DMS114 treated with DMSO at 0.1 percent for 48 hours (cell line): ENCODE results near the gene KIAA0319L.

Experiments used
- DNase-seq: peaks from one replicate; lab custom pipeline; 2025; ENCODE audit not compliant: unreplicated experiment; lab: John Stamatoyannopoulos, UW

KIAA0319L gene

DNA sequence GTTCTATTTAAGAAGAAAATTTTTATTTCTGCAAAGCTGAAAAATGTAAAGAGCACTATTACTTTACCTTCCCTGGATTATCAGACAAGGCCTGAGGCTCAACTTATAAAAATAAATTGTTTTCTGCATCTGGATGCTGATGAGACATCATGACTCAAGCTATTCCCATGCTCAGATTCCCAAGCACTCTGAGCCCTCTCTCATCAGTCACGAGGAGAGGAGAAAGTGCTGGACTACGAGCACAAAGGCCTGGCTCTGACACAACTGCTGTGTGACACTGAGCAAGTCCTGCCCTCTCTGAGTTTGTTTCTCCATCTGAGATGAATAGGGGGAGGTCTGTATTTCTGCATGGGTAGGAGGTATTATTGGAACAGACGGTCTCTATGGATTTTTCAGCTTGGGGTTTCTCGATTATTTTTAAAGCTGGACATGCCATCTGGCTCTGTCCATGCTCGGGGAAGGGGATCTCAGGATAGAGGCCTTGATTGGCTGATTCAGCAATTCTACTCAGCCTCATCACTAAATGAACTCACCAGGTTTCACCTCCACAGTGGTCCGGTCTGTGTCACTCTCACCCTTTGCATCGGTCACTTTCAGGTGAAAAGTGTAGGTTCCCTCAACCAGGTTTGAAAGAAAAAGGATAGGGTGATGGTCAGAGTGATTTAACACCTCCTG, 107.7 kb downstream of the KIAA0319L start:
- no peak for DNase-seq

- no peak for DNase-seq
Measured at GRCh38 chr1:35448344-35448801, 108.8 kb downstream of the KIAA0319L start.

DNA sequence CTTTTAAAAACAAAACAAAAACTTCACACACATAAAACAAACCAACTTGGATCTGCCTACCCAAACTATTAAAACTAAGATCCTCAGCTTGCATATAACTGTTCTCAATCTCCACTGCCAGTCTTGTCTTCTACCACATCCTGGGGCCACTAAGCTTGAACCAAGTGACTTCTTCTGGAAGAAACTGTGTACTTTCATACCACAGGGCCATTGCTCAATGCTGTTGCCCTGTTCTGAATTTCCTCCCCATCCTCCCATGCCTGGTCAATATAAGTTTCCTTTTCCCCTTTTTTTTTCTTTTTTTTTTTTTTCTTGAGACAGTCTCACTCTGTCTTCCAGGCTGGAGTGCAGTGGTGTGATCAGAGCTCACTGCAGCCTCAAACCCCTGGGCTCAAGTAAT, 109.9 kb downstream of the KIAA0319L start:
- no peak for DNase-seq

DNA sequence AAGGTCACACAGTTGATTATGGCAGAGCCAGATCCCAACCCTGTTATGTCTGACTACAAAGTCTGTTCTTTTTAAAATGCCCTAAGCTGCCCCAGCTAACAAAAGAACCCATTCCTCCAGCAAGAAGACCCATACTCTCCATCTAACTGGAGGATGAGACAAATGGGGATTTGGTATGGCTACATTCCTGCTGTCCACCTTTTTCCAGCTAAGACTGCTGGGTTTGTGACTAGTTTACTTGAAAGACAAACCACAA, 112.8 kb downstream of the KIAA0319L start:
- no peak for DNase-seq

GRCh38 chr1:35443768-35444518, 113.3 kb downstream of the KIAA0319L start:
- no peak for DNase-seq

GRCh38 chr1:35442734-35443133, 114.5 kb downstream of the KIAA0319L start:
- DNase-seq, result no peak

GRCh38 chr1:35441926-35442579, 115.2 kb downstream of the KIAA0319L start:
- DNase-seq, result no peak

GRCh38 chr1:35439626-35440025, 117.6 kb downstream of the KIAA0319L start:
- DNase-seq, result no peak

DNA sequence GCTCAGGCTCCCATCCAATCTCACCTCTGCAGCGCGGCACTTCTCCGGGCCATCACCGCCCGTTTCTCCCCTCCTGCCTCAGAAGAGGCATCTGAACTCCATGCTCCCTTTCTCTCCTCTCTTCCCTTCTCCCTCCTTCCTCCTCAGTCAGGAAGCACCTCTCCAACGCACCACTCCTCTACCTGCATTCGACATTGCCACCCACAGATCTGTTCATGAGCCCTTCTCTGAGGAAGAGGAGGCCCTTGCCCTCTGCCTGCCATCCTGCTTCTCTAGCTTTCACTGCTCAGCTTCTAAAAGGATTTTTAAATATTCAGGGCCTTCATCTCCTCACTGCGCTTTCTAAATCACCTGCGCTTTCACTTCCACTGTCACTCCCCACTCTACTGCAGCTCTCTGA, 120.0 kb downstream of the KIAA0319L start:
- no peak for DNase-seq

DNA sequence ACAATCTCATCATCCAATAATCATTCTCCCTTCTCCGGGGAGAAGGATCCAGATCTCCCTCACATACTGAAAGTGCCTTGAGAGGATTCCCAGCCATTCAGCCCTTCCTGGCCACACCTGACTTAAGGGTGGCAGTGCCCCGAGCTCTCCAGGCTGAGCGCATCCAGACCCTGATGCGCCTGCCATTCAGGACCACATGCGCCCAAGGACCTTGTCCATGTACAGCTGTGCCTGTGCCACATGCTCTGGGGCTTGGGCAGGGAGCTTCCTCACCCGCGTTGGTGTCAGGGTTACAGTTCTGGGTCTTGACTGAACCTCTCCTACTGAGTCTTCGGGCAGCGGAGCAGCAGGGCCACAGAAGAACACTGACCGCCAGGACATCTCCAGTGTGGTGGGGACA, 121.1 kb downstream of the KIAA0319L start:
- DNase-seq, result no peak

DNA sequence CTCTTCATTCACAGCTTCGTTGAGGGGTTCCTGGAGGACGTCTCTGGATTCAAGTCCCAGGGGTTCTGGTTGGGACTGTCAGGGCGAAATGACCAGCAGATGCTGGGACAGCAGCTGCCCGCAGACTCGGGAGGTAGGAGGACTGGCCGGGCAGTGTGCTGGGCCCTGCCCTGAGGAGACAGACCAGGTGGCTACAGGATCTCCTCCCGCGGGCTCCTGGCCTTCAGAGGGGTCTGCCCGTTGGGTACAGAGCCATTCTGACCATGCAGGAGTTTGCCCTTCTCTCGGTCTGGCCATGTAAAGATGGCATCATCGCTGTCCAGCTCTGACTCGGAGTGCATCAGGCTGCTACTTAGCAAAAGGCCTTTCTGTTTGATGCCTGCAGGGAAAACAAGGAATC, 122.5 kb downstream of the KIAA0319L start:
- DNase-seq, result no peak

DNA sequence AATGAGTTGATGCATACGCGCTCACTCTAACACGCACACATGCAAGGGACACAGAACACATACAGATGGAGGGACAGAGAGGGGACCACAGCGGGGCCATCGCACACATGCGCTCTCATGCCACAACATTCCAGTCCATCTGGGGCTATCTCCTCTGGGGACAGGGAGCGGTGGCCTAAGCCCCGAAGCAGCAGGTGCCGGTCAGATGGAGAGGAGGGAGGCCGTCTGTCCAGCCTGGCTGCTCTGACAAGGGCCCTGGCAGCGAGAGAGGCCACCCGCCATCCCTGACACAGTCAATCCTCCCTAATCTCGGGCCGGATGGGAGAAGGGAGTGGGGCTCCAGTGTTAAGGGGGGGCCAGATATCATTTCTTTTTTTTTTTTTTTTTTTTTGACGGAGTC, 123.5 kb downstream of the KIAA0319L start:
- no peak for DNase-seq

- DNase-seq, result no peak
Measured at GRCh38 chr1:35432231-35432630, 125.0 kb downstream of the KIAA0319L start.

GRCh38 chr1:35431173-35431599, 126.0 kb downstream of the KIAA0319L start:
- DNase-seq, result no peak

DNA sequence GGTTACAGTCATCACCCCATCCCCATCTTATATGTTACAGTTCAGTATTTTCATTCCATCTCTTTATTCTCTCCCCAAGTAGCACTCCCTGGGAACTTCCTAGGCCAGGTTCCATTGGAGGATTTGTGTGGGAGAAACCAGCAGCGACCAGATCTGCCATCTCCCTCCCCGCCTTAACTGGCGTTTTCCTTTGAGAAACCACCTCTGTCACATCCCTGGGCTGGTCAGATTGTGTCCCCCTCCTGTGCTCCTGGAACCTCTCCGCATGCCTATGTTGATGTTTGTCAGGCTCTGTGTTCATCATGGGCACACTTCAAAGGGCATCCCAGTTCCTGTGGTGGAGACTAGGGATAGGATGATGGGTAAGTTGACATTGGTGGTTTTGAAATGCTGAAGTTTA, 126.4 kb downstream of the KIAA0319L start:
- no peak for DNase-seq

GRCh38 chr1:35428360-35428759, 128.8 kb downstream of the KIAA0319L start:
- no peak for DNase-seq

DNA sequence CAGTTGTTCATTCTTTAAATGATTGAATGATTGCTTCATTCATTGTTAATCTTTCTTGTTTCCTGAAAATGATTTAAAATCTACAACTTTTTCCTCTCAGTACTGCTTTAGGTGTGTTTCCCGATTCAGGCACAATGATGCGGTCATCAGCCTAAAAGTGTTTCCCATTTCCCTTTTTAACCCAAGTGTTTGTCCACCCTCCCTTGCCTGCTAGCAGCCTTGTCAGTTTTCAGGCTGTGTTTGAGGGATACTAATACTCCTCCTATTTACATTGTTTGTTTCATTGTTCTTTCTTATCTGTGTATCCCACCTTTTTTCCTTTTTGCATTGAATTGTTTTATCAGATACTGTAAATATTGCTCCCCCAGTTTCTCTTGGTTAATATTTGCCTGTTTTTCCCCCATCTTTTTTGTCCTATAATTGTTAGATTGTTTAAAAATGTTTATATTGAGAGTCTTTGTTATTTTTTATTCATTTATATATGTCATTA, 131.1 kb downstream of the KIAA0319L start:
- DNase-seq, result no peak

DNA sequence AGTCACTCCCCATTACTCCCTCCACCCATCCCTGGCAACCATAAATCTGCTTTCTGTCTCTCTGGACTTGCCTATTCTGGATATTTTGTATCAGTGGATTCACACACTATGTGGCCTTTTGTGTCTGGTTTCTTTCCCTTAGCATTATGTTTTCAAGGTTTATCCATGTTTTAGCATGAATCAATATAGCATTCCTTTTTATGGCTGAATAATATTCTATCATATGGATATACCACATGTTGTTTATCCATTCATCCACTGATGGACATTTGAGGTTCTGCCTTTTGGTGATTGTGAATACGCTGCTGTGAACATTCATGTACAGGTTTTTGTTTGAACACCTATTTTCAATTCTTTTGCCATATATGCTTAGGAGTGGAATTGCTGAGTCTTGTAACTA, 148.3 kb downstream of the KIAA0319L start:
- DNase-seq, result no peak

DNA sequence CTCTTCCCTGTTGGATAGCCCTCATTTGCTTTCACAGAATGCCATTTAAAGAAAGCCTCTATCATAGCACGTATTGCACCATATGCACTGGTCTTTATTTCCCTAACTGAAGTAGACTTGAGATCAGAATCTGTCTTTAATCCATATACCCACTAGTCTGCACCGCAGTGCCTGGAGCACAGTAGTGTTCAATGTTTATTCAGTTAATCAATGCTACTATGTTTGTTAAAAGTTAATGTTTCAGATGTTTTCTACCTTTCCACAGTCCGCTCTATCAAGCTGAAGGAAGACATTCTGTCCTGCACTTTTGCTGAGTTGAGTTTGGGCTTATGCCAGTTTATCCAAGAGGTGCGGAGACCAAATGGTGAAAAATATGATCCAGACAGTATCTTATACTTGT, 149.5 kb downstream of the KIAA0319L start:
- no peak for DNase-seq

GRCh38 chr1:35406103-35406502, 151.1 kb downstream of the KIAA0319L start:
- DNase-seq, result no peak

DNA sequence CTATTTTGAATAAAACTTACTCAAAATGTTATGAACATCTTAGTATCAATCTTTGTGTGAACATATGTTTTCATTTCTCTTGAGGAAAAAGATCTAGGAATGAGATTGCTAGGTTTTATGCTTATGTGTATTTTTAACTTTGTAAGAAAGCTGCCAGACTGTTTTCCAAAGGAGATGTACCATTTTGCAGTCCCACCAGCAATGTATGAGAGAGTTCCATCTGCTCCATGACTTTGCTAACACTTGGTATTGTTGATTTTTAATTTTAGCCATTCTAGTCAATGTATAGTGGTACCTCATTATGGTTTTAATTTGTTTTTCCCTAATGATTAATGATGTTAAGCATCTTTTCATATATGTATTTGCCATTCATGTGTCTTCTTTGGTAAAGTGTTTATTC, 156.2 kb downstream of the KIAA0319L start:
- DNase-seq, result no peak

GRCh38 chr1:35398739-35399138, 158.5 kb downstream of the KIAA0319L start:
- DNase-seq, result no peak
